GM13976 (cell line): ENCODE results near the gene ANKIB1.
"Not testable (repeated sequence)": the region's sequence is repeated elsewhere in the genome, so short reads cannot be mapped to it uniquely, and the experiment has no call there.

ENCODE experiments used
- DNase-seq: peaks from one replicate; pipeline ENCODE4 v3.0.0; 2012; ENCODE audit warnings: low spot score
- in situ Hi-C: fragments of 300-500 bp; cut with MboI; formaldehyde crosslinking; loops from one replicate; pipeline ENCODE4 v1.12.0; 2022; ENCODE audit warnings: low sequenced_read_pairs, mixed read lengths, inconsistent platforms; ENCODE audit not compliant: unreplicated experiment
- TF ChIP-seq, protein P1 (sequence below): IDR thresholded peaks from 2 replicates; pipeline ENCODE4 v1.5.1; 2012; ENCODE audit warnings: borderline replicate concordance, mild to moderate bottlenecking; ENCODE audit not compliant: insufficient read depth; ENCODE audit errors: extremely low read depth, missing control alignments, control extremely low read depth

The ANKIB1 gene

DNA sequence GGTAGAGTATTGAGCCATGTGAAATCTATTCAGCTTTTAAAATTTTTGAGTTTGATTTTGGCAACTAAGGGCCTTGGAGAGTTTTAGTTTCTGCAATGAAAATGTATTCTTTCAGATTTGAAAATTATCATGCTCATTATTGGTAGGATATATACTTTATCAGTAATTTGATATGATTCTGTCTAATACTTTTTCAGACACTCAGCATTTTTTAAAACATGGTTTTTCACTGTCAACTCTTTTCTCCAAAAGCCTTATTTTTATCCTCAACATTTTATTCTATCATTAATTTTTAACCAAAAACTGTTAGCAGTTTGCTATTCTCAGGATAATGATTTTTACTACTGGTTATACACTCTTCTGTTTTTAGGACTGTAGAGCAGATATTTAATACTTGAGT lies 4.8 kb downstream of the ANKIB1 start:
- DNase-seq: no peak
- in situ Hi-C loops: no loop called here
- TF ChIP-seq, protein P1, sequence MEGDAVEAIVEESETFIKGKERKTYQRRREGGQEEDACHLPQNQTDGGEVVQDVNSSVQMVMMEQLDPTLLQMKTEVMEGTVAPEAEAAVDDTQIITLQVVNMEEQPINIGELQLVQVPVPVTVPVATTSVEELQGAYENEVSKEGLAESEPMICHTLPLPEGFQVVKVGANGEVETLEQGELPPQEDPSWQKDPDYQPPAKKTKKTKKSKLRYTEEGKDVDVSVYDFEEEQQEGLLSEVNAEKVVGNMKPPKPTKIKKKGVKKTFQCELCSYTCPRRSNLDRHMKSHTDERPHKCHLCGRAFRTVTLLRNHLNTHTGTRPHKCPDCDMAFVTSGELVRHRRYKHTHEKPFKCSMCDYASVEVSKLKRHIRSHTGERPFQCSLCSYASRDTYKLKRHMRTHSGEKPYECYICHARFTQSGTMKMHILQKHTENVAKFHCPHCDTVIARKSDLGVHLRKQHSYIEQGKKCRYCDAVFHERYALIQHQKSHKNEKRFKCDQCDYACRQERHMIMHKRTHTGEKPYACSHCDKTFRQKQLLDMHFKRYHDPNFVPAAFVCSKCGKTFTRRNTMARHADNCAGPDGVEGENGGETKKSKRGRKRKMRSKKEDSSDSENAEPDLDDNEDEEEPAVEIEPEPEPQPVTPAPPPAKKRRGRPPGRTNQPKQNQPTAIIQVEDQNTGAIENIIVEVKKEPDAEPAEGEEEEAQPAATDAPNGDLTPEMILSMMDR: no peak

DNA sequence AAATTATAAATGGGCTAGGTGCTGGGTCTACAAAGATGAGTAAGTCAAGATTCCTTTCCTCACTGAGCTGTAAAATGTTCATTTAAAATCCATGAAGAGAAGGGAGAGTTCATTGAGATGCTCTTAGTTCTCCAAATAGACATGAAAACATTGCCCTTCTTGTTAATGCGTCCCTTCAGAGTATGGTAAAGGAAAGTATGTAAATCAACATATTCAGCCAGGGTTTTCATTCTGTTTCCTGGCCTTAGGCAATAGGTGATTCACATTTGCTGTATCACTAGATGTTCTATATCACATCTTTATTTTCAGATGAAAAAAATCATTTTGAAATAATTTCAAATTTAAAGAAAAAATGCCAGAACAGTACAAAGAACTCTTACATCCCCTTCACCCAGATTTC lies 5.4 kb downstream of the ANKIB1 start:
- in situ Hi-C loops: no loop called here
- TF ChIP-seq, protein P1: no peak
- no peak for DNase-seq

DNA sequence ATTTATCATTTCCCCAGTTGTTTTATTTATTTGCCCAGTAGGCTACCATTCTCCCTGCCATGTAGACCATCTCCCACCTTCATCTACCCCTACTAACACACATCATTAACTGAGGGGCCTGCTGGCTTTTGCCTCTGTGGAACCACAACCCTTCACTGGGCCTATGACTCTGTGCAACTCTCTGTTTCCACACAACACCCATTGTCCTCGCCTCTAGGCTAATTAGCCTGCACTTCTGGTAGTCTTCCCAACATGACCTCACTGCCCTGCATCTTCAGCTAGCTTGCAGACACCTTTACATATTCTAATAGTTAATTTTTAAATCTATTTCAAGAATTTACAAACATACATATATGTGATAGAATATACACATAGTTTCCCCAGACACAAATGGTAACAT lies 7.5 kb downstream of the ANKIB1 start:
- TF ChIP-seq, protein P1: no peak
- in situ Hi-C loops: no loop called here
- no peak for DNase-seq

DNA sequence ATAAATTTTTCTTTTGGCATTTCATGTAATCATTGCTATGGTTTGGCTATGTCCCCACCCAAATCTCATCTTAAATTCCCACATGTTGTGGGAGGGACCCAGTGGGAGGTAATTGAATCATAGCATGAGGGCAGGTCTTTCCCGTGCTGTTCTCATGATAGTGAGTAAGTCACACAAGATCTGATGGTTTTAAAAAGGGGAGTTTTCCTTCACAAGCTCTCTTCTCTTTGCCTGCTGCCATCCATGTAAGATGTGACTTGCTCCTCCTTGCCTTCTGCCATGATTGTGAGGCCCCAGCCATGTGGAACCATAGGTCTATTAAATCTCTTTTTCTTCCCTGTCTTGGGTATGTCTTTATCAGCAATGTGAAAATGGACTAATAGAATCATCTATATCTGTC lies 9.0 kb downstream of the ANKIB1 start:
- in situ Hi-C loops, DNase-seq: not testable (repeated sequence)

DNA sequence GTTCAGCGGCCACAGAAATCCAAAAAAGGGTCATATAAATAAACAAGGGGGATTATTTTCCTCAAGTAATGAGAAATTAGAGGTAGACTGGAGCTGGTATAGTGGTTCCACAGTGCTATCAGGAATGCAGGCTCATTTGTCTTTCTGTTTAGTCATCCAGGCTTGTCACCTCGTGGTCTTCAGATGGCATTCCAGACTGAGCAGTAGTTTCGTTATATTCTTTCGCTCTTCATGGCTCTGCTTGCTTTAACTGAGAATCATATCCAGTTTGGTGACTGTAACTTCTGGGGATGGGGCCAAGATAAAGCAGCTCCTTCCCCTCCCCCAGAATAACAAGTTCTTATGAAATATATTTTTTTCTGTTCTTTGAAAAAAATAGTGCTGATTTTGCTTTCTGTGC lies 9.5 kb downstream of the ANKIB1 start:
- no peak for DNase-seq
- in situ Hi-C loops: no loop called here
- TF ChIP-seq, protein P1: no peak

DNA sequence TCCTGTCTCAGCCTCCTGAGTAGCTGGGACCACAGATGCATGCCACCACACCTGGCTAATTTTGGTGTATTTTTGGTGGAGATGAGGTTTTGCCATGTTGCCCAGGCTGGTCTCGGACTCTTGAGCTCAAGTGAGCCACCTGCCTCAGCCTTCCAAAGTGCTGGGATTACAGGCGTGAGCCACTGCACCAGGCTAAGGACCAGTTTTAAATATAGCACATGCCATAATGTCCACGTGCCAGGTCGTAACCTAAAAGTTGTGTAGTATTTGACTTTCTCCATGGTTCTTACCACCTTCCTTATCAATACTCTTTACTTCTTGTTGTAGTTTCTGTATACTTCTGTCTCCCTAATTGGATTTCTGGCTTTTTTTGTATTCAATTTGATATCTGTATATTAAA lies 13.3 kb downstream of the ANKIB1 start:
- TF ChIP-seq, protein P1: no peak
- DNase-seq: no peak
- in situ Hi-C loops: no loop called here

DNA sequence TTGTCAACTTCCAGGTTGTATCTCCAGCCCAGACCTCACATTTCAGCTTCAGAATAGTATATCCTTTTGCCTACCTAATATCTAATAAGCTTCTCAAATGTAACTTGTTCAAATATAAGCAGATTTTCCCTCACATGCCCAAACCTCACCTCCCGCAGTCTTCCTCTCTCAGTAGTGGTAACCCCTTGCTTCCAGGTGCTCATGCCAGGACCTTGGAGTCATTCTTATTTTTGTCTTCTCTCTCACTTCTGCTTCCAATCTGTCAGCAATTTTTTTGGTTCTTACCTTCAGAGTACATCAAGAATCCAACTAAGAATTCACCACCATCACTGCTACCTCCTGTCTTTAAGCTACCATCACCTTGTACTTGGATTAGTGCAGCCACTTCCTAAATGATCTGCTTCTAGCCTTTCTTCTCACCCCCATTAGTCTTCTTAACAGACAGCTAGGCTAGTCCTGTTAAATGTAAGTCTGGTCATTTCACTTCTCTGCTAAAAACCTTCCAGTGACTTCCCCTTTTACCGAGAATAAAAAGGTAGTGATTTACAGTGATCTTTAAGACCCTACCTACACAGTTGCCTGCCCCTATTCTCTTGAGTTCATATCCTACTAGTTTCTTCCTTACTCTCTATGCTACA lies 14.0 kb downstream of the ANKIB1 start:
- TF ChIP-seq, protein P1: no peak
- peak; percentile 22 for DNase-seq
- in situ Hi-C loops: no loop called here
